ENCODE measurements around the gene MRPL34.

GRCh38 chr19:17296976-17297375, 8.7 kb upstream of the MRPL34 start:
- TF ChIP-seq EZH2 (IDR thresholded peaks at IDR 0.05) (no peak), POLR2AphosphoS5 (IDR thresholded peaks at IDR 0.05; ENCODE audit: borderline replicate concordance, low read depth, low read length) (no peak), FOXP2 (optimal IDR thresholded peaks at IDR 0.05; ENCODE audit: control extremely low read depth, extremely low read length, insufficient read depth) (no peak)

All from SK-N-MC (cell line).